NCI-H748 (cell line): Measurements from ENCODE around the gene ZNF805.
A peak's percentile ranks its signal among the peaks of the same experiment; 100 is the strongest.
"Not testable (repeated sequence)": the region's sequence is repeated elsewhere in the genome, so short reads cannot be mapped to it uniquely, and the experiment has no call there.

Source experiments
- DNase-seq: peaks from one replicate; lab custom pipeline; 2025; ENCODE audit not compliant: unreplicated experiment; lab: John Stamatoyannopoulos, UW

ZNF805 gene

DNA sequence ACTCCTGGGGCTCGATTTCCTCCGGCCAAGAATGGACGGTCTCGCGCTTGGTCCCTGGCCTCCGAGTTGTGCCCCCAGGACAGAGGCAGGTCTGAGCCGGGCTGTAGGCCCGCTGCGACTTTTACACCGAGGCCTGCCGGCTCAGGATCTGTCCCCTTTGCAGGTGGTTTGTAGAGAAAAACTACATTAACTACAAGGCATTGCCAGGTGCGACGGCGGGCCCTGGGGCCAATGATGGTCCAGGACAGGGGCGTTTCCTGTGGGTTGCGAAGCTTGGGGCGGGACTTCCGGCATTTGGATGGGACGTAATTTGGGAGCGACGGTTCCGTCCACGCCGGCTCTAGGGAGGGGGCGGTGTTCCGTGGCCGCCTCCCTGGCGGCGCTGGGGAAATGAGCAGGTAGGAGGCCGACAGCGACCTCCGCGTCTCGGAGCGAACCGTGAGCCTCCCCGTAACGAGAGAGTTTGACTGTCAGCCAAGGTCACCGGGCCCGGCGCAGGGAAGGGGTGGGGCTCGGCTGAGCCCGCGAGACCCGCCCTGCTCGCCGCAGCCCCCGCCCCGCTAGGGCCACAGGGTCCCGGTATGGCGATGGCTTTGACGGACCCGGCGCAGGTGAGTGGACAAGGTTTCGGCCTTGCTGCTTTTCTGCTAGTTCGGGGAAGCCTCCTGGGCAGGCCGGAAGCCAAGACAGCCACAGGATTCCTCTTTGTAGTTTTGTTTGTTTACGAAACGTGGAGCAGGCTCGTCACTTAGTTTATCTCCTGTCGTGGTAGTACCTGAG is at the start of gene ZNF805:
TSS of gene ZNF805 (plus strand) at position 322 of the 780 bp plus-strand sequence. CDS start at position 582, 260 bp downstream.
- DNase-seq = peak; percentile 97

DNA sequence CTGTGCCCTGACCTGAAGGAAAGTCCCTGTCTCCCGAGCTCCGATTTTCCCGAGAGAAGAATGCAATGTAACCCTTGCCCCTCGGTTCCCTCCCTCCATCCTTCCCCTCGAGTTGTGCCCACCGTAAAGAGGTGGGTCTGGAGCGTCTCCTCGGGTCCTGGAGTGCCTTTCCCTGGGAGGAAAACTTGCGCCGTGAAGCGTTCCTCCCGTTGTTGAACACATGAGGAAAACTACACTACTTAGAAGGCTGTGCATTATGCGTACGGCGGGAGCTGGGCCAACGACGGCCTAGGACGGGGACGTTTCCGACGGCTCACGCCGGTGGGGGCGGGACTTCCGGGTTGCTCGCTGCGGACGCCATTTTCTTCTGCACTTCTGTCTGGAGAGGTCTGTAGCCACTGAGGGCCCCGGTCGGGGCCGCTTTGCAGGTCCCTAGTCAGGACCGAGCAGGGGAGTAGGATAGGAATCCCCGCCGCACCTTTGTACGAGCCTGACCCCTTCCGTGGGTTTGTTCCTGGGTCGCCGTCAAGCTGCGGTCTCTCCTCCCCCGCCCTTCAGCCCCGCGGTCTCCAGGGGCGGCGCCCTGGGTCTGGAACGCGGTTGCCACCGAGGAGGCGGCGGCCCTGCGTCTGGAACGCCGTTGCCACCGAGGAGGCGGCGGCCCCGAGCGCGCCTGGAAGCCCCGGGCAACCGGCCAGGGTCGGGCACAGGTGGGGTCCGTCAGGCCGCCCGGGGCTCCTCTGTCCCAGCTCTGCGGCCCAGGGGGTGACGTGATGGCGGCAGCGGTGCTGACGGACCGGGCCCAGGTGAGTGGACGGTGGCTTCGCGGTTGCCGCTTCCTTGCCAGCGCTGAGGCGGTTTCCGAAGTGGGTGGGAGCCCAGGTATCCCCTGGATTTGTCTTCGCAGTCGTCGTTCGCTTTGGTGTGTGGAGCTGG is 49.0 kb upstream of the ZNF805 start, which contains the start of gene ZNF264:
TSS of gene ZNF264 (plus strand) at position 360 of the 936 bp plus-strand sequence. CDS start at position 774, 414 bp downstream.
- DNase-seq = peak; percentile 94

DNA sequence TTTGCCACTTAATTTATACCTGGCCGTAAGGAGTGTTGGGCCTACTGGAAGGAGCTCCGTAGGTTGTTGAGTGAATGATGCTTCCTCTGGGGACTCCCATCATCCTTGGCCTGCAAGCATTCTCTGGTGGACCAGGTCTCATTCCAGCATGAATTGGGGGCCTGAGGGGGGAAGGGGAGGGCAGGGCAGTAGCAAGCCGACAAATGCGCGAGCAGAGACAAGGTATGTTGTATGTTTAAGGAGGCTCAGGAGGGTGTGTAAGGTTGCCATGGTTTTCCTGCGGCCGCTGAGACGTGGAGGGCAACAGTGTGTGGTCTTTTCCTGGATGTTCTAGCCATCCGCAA is 48.4 kb upstream of the ZNF805 start:
- DNase-seq = peak; percentile 51

DNA sequence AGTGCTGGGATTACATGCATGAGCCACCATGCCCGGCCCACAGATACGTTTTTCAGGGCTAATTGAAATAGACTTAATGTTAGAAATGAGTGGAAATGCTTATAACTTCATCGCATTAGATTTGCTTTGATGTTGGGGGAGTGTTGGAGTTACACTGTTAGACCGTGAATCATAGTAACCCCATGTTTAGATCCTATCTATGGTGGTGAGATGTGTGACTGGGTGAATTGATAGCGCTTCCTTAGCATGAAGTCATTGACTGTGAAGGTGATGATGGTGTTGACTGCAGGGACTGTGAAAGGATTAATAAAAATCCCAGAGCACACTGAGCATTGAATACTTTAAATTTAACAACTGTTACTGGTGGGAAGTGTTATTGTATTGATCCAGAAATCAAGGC is 47.4 kb upstream of the ZNF805 start:
- DNase-seq = no peak

DNA sequence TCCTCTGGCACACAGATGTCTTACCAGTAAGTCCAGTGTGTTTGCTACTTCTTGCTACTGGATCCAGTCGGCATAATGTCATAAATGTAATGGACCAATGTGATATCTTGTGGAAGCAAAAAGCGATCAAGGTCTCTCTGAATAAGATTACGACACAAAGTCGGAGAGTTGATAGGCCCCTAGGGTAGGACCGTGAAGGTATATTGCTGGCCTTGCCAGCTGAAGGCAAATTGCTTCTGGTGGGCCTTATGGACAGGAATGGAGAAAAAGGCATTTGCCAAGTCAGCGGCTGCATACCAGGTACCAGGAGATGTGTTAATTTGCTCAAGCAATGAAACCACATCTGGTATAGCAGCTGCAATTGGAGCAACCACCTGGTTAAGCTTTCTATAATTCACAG is 42.6 kb upstream of the ZNF805 start:
- not testable (repeated sequence) for DNase-seq

DNA sequence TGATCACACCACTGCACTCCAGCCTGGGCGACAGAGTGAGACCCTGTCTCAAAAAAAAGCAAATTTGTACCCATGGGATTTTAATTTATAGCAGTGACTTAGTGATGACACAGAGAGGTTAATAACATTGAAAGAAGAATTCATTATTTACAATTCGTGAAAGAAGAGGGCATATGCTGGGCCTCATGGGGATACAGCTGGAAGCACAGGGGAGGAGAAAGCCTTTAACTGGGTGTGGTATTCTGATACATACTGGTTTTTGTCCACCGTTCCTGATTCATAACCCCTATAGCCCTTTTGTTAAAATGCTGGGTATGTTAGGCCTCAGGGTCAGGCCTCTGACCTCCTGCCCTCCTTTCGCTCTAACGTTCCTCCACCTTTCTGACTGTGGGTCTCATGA is 38.3 kb upstream of the ZNF805 start:
- no peak for DNase-seq

DNA sequence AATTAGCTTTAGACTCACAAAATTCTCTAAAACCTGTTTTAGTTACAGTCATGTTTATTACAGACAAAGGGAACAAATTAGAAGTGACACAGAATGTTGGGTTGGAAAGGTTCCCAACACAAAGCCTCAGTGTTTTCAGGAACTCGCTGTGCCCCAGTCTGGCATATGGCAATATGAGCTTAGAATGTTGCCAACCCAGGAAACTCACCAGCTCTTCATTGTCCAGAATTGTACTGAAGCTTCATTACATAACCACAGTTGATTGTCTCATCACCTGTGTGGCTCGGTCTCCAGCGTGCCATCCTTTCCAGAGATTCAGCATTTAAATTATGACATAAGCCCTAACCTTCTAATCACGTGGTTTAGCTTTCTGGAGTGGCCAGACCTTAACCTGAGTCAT is 30.1 kb upstream of the ZNF805 start:
- no peak for DNase-seq

DNA sequence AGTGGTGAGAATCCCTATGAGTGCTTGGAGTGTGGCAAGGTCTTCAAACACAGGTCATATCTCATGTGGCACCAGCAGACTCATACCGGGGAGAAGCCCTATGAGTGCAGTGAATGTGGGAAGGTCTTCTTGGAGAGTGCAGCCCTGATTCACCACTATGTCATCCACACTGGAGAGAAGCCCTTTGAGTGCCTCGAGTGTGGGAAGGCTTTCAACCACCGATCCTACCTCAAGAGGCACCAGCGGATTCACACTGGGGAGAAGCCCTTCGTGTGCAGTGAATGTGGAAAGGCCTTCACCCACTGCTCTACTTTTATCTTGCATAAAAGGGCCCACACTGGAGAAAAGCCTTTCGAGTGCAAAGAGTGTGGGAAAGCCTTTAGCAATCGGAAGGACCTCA is 28.3 kb upstream of the ZNF805 start:
- no peak for DNase-seq

DNA sequence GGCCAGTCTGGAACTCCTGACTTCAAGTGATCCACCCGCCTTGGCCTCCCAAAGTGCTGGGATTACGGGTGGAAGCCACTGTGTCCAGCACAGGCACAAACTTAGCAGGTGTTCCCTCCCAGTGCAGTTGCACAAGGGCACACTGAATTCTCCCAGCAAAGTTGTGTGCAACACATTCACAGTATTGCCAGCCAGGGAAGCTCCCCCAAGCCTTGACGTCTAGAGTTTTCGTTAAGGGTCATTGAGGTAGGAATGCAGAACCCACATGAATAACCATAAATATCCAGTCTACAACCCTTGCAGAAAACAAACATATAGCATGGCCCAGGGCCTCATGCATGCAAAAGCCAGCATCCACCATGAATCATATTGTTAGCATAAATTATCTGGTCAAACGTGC is 12.9 kb upstream of the ZNF805 start:
- DNase-seq = no peak

DNA sequence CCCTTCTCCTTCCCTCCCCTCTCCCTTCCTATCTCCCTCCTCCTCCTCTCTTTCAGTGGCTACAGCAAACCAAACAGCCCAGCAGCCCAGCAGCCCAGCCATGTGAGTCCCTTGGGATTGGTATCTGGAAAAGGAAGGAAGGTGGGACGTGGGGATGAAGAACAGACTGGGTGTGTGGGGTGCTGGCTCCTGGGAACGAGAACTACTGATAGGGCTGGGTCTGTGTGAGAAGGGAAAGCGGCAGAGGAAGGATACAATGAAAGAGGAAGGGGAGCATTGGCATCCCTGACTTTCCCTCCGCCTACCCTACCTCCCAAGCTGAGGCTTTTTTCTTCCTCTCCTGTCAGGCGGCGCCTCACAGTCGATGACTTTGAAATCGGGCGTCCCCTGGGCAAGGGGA is 8.7 kb upstream of the ZNF805 start:
- no peak for DNase-seq

DNA sequence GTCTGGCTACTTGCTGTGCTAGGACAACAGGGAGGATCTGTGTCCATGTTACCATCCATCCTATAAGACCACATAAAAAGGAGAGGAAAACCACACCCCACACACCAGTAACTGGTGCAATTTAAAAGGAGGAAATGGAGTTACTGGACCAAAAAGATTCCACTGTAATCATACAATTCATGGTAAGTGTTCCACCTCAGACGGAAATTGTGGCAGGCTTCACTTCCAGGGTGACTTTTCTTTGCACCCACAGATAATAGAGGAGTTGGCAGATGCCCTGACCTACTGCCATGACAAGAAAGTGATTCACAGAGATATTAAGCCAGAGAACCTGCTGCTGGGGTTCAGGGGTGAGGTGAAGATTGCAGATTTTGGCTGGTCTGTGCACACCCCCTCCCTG is 7.2 kb upstream of the ZNF805 start:
- no peak for DNase-seq

DNA sequence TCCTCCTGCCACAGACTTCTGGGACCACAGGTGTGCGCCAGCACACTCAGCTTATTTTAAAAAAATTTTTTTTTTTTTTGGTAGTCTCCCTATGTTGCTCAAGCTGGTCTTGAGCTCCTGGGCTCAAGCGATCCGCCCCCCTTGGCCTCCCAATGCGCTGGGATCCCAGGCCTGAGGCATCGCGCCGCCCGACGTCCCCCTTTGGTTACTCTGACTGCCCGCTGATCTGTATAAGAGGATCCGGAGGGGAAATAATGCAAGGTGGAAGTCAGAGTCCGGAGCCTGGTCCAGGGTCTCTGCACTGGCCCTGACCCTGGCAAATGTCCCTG is 486 bp upstream of the ZNF805 start:
- no peak for DNase-seq

DNA sequence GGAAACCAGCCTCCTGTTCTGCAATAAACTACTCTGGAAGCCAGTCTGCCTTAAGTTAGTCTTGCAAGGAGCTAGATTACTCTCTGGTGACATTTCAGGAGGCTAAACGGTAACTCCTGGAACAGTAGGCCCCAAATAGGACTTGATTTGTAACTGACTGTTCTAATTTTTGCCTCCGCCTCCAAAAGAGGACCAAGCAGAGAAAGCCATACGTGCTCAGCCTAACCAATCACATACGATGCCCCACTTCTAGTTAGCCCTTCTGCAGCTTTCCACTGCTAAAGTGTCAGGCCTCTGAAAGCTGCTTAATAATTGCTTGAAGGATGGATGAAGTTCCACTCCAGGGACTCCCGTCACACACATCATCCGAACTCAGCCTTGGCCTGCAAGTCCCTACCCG is 744 bp downstream of the ZNF805 start:
- no peak for DNase-seq

DNA sequence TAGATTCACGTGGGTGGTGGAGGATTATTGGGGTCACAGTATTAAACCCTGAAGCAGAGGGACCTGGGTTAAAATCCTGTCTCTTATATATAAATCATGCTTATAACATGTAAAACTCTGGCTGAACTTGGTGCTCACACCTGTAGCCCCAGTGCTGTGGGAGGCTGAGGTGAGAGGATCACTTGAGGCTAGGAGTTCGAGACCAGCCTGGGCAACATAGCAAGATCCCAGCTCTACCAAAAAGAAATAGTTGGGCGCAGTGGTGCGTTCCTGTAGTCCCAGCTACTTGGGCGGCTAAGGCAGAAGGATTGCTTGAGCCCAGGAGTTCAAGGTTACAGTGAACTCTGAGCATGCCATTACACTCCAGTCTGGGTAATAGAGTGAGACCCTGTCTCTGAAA is 2.4 kb downstream of the ZNF805 start:
- no peak for DNase-seq

DNA sequence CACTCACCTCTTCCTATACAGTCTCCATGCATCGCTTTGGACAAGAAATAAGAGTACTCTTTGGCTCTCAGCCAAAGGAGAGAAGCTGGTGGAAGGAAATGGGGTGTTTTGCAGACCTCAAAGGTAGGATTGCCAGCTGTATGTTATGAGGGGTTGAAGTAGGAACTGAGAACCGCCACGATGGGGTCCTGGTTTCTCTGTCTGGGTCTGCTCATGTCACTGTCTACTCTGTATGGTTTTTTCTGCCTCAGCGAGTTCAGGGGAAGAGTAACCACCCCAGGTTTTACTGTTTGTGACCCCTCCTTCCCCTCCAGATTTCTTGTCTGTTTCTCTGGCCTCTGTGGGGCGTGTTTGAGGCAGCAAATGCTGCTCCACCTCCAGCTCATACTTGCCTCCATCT is 4.1 kb downstream of the ZNF805 start:
- DNase-seq = no peak

DNA sequence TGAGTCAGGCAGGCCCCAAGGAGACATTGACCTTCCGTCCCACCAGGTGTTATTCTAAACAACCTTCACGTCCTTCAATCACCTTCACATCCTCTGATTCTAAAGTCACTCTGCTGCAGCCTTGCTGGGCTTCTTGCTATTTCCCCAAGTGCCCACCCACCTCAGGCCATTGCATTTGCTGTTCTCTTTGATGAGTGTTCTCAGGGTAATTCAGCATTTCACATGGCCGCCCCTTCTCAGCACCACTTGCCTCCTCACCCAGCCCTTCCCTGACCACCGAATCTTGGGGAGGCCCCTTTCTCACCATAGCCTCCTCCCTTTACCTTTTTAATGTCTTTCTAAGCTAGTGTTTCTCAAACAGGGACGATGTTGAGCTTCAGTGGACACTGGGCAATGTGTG is 4.6 kb downstream of the ZNF805 start:
- DNase-seq = no peak

DNA sequence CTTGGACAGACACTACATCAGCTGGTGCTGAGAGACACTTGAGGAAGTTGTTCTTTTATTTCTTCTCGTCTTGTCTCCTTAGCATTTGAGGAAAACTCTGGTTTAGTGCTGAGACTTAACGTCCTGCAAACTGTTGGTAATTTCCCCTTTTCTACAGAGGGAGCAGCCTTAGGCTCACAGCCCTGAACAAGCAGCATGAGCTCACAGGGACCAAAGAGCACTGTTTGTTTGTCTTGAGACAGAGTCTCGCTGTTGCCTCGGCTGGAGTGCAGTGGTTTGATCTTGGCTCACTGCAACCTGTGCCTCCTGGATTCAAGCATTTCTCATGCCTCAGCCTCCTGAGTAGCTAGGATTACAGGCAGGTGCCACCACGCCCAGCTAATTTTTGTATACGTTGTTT is 5.5 kb downstream of the ZNF805 start:
- no peak for DNase-seq

DNA sequence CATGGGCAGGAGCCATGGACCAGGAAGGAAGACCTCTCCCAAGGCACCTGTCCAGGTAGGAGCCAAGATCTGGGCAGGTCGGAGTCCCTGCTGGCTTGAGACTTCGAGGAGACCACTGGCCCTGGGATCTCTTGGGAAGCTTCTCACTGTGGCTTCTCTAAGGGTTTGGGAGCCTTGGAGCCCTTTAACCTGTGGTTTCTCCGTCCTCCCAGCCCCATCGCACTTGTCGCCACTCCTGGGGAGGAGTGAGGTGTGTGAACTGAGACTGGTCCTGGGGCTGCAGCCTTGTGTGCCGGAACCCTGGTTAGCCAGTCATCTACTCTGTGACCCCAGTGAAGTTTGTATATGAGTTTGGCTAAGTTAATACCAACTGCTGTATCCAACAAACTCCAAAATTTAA is 8.2 kb downstream of the ZNF805 start:
- DNase-seq = no peak

DNA sequence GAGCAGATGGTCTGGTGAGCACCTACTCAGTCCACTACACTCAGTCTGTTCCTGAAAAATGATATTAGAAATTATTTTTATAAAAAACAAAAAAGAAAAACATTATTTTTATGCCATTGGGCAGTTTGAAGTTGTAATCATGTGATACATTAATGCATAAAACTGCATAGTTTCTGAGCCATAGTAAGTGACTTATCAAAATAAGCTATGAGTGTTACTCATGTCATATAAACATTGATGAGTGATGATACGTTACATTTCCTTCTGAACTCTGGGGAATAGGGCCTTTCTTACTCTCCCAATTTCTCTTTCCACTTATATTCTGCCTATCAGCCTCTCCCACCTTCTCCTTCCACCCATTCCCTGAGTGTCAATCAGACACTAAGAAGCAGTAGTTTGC is 8.9 kb downstream of the ZNF805 start:
- DNase-seq = no peak

DNA sequence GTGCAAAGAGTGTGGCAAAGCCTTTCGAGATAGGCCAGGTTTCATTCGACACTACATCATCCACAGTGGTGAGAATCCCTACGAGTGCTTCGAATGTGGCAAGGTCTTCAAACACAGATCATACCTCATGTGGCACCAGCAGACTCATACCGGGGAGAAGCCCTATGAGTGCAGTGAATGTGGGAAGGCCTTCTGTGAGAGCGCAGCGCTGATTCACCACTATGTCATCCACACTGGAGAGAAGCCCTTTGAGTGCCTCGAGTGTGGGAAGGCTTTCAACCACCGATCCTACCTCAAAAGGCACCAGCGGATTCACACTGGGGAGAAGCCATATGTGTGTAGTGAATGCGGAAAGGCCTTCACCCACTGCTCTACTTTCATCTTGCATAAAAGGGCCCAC is 13.3 kb downstream of the ZNF805 start:
- DNase-seq = not testable (repeated sequence)

DNA sequence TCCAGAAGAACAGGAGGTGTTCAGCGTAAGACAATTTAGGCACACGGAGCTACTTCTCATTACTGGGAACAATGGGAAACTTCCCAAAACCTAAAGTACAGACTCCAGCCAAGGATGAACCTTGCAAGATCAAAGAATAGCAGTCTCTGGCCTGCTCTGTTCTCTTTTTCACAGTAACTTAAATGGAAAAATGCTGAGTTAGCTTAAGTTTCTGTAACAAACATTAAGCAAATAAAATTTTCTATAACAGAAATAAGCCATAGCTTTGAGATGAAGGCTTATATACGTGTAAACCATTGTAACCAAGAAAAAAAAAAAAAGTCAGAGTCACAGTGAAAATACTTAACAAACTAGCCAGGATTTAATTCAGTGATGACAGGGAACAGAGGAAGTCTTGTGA is 21.6 kb downstream of the ZNF805 start:
- DNase-seq = no peak

DNA sequence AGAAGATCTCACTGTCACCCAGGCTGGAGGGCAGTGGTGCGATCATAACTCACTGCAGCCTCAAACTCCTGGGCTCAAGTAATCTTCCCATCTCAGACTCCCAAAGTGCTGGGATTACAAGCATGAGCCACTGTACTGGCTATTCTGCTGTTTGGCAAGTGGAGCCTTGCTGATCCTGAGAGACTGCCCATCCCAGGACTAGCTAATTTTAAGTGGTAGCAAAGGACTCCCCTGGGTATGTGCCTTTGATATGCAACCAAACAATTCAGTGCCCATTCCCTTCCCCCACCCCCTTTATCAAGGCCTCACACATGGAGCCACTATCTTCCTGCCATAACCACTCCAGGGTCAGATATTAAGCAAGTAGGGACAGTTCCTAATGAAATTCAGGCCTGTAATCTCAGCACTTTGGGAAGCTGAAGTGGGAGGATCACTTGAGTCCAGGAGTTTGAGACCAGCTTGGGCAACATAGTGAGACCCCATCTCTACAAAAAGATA is 22.9 kb downstream of the ZNF805 start:
- DNase-seq = no peak
